Activated CD4-positive, alpha-beta memory T cell treated with anti-CD3 and anti-CD28 coated beads for 36 hours (primary cell): Measurements from ENCODE around the gene BLM. TPM values are rescaled to one million over a fixed set of nuclear protein-coding genes. Genes with fewer than 3 reads are reported as not detected.
"Not testable (repeated sequence)": the region's sequence is repeated elsewhere in the genome, so short reads cannot be mapped to it uniquely, and the experiment has no call there.

Experiments
- CTCF ChIA-PET: fragments of 350-600 bp; sonication (Branson Sonifier 250); formaldehyde crosslinking; loops from one replicate; lab custom pipeline; 2021; ENCODE audit warnings: antibody characterized with exemption, inconsistent platforms; lab: Charles Lee
- POLR2A ChIA-PET: fragments of 350-600 bp; sonication (Branson Sonifier 250); formaldehyde crosslinking; loops from one replicate; lab custom pipeline; 2021; ENCODE audit warnings: antibody characterized with exemption; lab: Charles Lee
- DNase-seq: peaks from one replicate; pipeline ENCODE4 v3.0.0-alpha.2; 2020
- H3K27ac Mint-ChIP-seq: one replicate; pipeline ENCODE4 v1.8.0; 2021; ENCODE audit warnings: mixed read lengths
- H3K27me3 Mint-ChIP-seq: one replicate; pipeline ENCODE4 v1.8.0; 2021; ENCODE audit warnings: mixed read lengths
- H3K36me3 Mint-ChIP-seq: one replicate; pipeline ENCODE4 v1.8.0; 2021; ENCODE audit warnings: mixed read lengths
- H3K4me1 Mint-ChIP-seq: one replicate; pipeline ENCODE4 v1.8.0; 2021; ENCODE audit warnings: low read depth, mixed read lengths
- H3K4me3 Mint-ChIP-seq: one replicate; pipeline ENCODE4 v1.8.0; 2021; ENCODE audit warnings: mild to moderate bottlenecking, mixed read lengths
- H3K9me3 Mint-ChIP-seq: one replicate; pipeline ENCODE4 v1.8.0; 2021; ENCODE audit warnings: mixed read lengths
- intact Hi-C: fragments of 100-400 bp; cut with micrococcal nuclease; formaldehyde crosslinking; loops from one replicate; pipeline ENCODE4 v1.15.1; 2023
- total RNA-seq, 2 experiments: library from RNA; stranded (reverse); gene quantifications; one replicate each; pipeline ENCODE4 v1.2.3, GENCODE V29; 2021

The BLM gene
- total RNA-seq, 2 experiments from 2014 or later: 65.6 to 68.7 TPM

DNA sequence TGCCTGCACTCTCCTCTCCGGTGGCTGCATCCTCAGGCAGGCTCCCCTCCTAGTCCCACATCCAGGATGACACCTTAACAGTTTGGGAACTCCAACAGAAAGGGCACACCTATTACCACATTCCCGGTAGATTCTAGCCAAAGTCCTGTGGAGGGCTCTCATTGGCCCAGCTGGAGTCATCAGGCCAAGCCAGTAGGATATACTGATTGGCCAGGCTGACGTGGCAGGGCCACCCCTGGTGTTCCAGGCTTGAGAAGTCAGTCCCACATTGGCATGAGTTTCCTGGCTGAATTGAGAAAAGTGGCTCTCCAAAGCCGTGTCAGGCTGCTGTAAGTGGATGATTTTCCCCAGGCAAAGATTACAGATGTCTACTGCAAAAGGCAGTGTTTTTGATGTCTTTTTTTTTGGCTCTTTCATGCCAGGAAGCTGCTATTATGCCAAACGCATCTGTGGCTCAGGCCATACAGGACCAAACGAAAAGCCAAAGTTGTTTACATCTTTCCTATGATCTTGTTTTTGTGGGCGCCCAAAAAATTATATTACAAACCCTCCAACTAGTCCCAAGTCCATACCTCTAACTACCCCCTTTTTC lies 6.6 kb upstream of the BLM start:
- CTCF ChIA-PET: no interaction called here
- POLR2A ChIA-PET: no interaction called here
- H3K4me1 Mint-ChIP-seq: no peaks in the 10 kb centered on the region
- no peaks in the 10 kb centered on the region for H3K27me3 Mint-ChIP-seq
- no peak for DNase-seq
- intact Hi-C loops: no loop called here
- no peak overlapping the region for H3K4me3 Mint-ChIP-seq
- H3K27ac Mint-ChIP-seq: no peak overlapping the region
- H3K9me3 Mint-ChIP-seq: no peaks in the 10 kb centered on the region
- peaks cover 3% of the 10 kb centered on the region for H3K36me3 Mint-ChIP-seq

GRCh38 chr15:90711418-90711824 lies 5.7 kb upstream of the BLM start:
- H3K36me3 Mint-ChIP-seq: peaks cover 3% of the 10 kb centered on the region
- no peaks in the 10 kb centered on the region for H3K9me3 Mint-ChIP-seq
- no peak for DNase-seq
- ChIA-PET CTCF (no interaction called here), POLR2A (no interaction called here)
- H3K27ac Mint-ChIP-seq: no peak overlapping the region
- H3K27me3 Mint-ChIP-seq: no peaks in the 10 kb centered on the region
- H3K4me1 Mint-ChIP-seq: peaks cover 8% of the 10 kb centered on the region
- intact Hi-C loops: no loop called here
- H3K4me3 Mint-ChIP-seq: no peak overlapping the region

DNA sequence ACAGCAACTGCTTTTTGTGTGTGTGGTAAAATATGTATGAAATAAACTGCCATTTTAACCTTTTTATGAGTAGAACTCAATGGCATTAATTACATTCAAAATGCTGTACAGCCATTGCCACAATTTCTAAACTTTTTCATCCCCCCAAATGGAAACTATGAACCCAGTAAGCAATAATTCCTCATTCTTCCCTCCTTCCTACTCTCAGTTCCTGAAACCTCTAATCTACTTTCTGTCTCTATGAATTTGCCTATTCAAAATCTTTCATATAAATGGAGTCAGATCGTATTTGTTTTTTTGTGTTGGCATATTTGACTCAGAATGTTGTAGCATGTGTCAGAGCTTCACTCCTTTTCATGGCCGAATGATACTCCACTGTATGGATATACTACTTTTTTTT lies 5.3 kb upstream of the BLM start:
- Mint-ChIP-seq H3K4me1 (peaks cover 10% of the 10 kb centered on the region), H3K36me3 (peaks cover 3% of the 10 kb centered on the region), H3K4me3 (no peak overlapping the region), H3K9me3 (no peaks in the 10 kb centered on the region), H3K27ac (no peak overlapping the region), H3K27me3 (no peaks in the 10 kb centered on the region)
- CTCF ChIA-PET: no interaction called here
- intact Hi-C loops: no loop called here
- DNase-seq: no peak
- POLR2A ChIA-PET: no interaction called here

DNA sequence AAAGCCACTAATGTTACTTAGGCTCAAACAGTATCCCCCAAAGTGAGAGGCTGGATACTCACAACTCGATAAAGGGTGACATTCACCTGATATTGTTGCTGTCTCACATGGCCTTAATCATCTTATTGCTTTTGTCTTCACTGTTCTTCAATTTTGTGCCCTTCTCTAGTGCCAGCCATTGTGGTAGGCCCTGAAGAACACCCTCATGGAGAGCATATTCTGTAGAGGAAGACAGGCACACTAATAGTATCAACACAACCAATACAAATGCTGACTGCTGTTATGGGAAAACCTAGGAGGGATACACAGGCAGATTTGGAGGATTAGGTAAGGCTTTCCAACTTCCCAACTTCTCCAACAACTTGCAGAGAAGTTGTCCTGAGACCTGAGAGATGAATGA lies 4.1 kb upstream of the BLM start:
- intact Hi-C loops: no loop called here
- POLR2A ChIA-PET: no interaction called here
- Mint-ChIP-seq H3K27ac (no peak overlapping the region), H3K27me3 (no peaks in the 10 kb centered on the region), H3K4me3 (no peak overlapping the region), H3K4me1 (peaks cover 11% of the 10 kb centered on the region), H3K36me3 (peaks cover 6% of the 10 kb centered on the region), H3K9me3 (no peaks in the 10 kb centered on the region)
- no peak for DNase-seq
- CTCF ChIA-PET: no interaction called here

GRCh38 chr15:90716317-90716975 lies 700 bp upstream of the BLM start:
- no peak for DNase-seq
- Mint-ChIP-seq H3K4me1 (peaks cover 24% of the 10 kb centered on the region), H3K36me3 (peaks cover 11% of the 10 kb centered on the region), H3K4me3 (peak overlapping the region; percentile 84), H3K27ac (peak overlapping the region; percentile 91), H3K9me3 (no peaks in the 10 kb centered on the region), H3K27me3 (no peaks in the 10 kb centered on the region)
- ChIA-PET POLR2A (interaction anchor here (0.6 to 2.3 kb wide), 14 partner anchors 13 to 272 kb away, joined by 3 to 10 read pairs (median 4); partner anchors contain the start of genes HDDC3 and MAN2A2), CTCF (interaction anchor here (0.6 to 2.6 kb wide), 11 partner anchors 11 to 217 kb away, joined by 3 to 26 read pairs (median 3); partner anchors contain the start of genes FES, FURIN, HDDC3 and UNC45A)
- intact Hi-C loops: loop anchor here (2.0 to 5.0 kb wide), 3 partner anchors 54 to 218 kb away; partner anchors contain the start of gene UNC45A

GRCh38 chr15:90718232-90718631 lies 1.1 kb downstream of the BLM start:
- POLR2A ChIA-PET: interaction anchor here (0.6 to 2.3 kb wide), 5 partner anchors 9 to 214 kb away, joined by 3 to 10 read pairs (median 5); partner anchors contain the start of gene HDDC3
- Mint-ChIP-seq H3K9me3 (no peaks in the 10 kb centered on the region), H3K4me1 (peaks cover 24% of the 10 kb centered on the region), H3K36me3 (peaks cover 9% of the 10 kb centered on the region), H3K27ac (no peak overlapping the region), H3K27me3 (no peaks in the 10 kb centered on the region), H3K4me3 (peak overlapping the region; percentile 84)
- no peak for DNase-seq
- intact Hi-C loops: loop anchor here (5.0 kb wide), 2 partner anchors 56 to 169 kb away; no protein-coding TSS in a partner anchor
- CTCF ChIA-PET: interaction anchor here (0.6 to 2.6 kb wide), 7 partner anchors 17 to 215 kb away, joined by 3 to 26 read pairs (median 3); partner anchors contain the start of genes FES, HDDC3 and UNC45A

DNA sequence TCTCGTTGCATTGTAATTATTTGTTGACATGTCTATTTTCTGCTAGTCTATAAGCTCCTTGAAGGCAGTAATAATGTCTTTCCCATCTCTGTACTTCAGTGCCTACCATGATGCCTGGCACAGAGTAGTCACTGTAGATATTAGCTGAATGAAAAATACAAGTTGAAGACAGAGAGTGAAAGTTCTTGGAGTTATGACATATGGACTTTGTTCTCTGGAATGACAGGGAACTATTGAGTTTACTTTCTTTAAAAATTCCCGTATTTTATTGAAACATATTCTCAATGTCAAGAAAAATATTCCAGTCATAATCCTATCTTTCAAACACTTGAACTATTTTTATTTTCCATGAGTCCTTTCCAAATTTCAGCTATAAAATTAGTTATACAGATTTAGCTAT lies 3.0 kb downstream of the BLM start:
- ChIA-PET CTCF (interaction anchor here (0.6 to 1.4 kb wide), 5 partner anchors 70 to 518 kb away, joined by 3 to 7 read pairs (median 4); partner anchors contain the start of gene UNC45A), POLR2A (interaction anchor here (0.6 kb wide), 1 partner anchor 167 kb away, joined by 3 read pairs; no protein-coding TSS in a partner anchor)
- intact Hi-C loops: no loop called here
- H3K27ac Mint-ChIP-seq: no peak overlapping the region
- H3K4me3 Mint-ChIP-seq: no peak overlapping the region
- no peak for DNase-seq
- no peaks in the 10 kb centered on the region for H3K9me3 Mint-ChIP-seq
- no peaks in the 10 kb centered on the region for H3K27me3 Mint-ChIP-seq
- H3K4me1 Mint-ChIP-seq: peaks cover 24% of the 10 kb centered on the region
- peaks cover 17% of the 10 kb centered on the region for H3K36me3 Mint-ChIP-seq

- no peaks in the 10 kb centered on the region for H3K4me1 Mint-ChIP-seq
- ChIA-PET CTCF (no interaction called here), POLR2A (interaction anchor here (0.6 to 1.0 kb wide), 2 partner anchors 12 to 111 kb away, joined by 3 to 7 read pairs; partner anchors contain the start of gene BLM)
- peaks cover 4% of the 10 kb centered on the region for H3K9me3 Mint-ChIP-seq
- intact Hi-C loops: no loop called here
- no peak for DNase-seq
- peaks cover 38% of the 10 kb centered on the region for H3K36me3 Mint-ChIP-seq
- H3K4me3 Mint-ChIP-seq: no peak overlapping the region
- no peaks in the 10 kb centered on the region for H3K27me3 Mint-ChIP-seq
- no peak overlapping the region for H3K27ac Mint-ChIP-seq
These were observed 12.1 kb downstream of the BLM start for GRCh38 chr15:90729261-90729660.

- H3K4me1 Mint-ChIP-seq: no peaks in the 10 kb centered on the region
- DNase-seq: no peak
- CTCF ChIA-PET: no interaction called here
- POLR2A ChIA-PET: interaction anchor here (1.0 kb wide), 1 partner anchor 13 kb away, joined by 3 read pairs; the partner anchor contains the start of gene BLM
- intact Hi-C loops: no loop called here
- H3K27ac Mint-ChIP-seq: no peak overlapping the region
- peaks cover 4% of the 10 kb centered on the region for H3K9me3 Mint-ChIP-seq
- no peak overlapping the region for H3K4me3 Mint-ChIP-seq
- no peaks in the 10 kb centered on the region for H3K27me3 Mint-ChIP-seq
- peaks cover 37% of the 10 kb centered on the region for H3K36me3 Mint-ChIP-seq
These were observed 13.1 kb downstream of the BLM start for GRCh38 chr15:90730290-90730689.

DNA sequence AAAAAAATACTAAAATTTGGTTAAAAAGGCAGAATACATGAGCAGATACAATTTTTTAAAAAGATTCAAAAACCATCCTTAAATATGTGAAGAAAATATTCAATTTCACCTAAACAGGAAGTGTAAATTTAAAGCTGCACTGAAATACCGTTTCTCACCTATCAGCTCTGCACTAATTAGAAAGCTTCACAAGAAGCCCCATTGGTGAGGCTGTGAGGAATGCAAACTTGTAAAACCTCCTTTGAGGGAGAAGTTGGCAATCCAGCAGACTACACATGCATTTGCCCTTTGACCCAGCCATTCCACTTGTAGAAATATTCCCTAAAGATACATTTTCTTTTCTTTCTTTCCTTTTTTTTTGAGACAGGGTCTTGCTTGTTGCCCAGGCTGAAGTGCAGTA lies 18.8 kb downstream of the BLM start:
- H3K9me3 Mint-ChIP-seq: peaks cover 14% of the 10 kb centered on the region
- H3K4me1 Mint-ChIP-seq: peaks cover 16% of the 10 kb centered on the region
- no peaks in the 10 kb centered on the region for H3K27me3 Mint-ChIP-seq
- peaks cover 35% of the 10 kb centered on the region for H3K36me3 Mint-ChIP-seq
- ChIA-PET CTCF (no interaction called here), POLR2A (no interaction called here)
- DNase-seq: no peak
- H3K27ac Mint-ChIP-seq: no peak overlapping the region
- intact Hi-C loops: loop anchor here (5.0 kb wide), 1 partner anchor 36 kb away; no protein-coding TSS in a partner anchor
- H3K4me3 Mint-ChIP-seq: no peak overlapping the region

- CTCF ChIA-PET: interaction anchor here (0.7 to 1.6 kb wide), 3 partner anchors 93 to 162 kb away, joined by 3 read pairs; no protein-coding TSS in a partner anchor
- intact Hi-C loops, H3K4me3 Mint-ChIP-seq, H3K27me3 Mint-ChIP-seq, H3K27ac Mint-ChIP-seq: not testable (repeated sequence)
- Mint-ChIP-seq H3K9me3 (peaks cover 15% of the 10 kb centered on the region), H3K36me3 (peaks cover 26% of the 10 kb centered on the region), H3K4me1 (peaks cover 30% of the 10 kb centered on the region)
- POLR2A ChIA-PET: interaction anchor here (1.0 kb wide), 1 partner anchor 23 kb away, joined by 3 read pairs; no protein-coding TSS in a partner anchor
- peak; percentile 44 for DNase-seq
These were observed 23.4 kb downstream of the BLM start for GRCh38 chr15:90740545-90740944.

- Mint-ChIP-seq H3K36me3 (peaks cover 29% of the 10 kb centered on the region), H3K27ac (no peak overlapping the region), H3K4me3 (no peak overlapping the region), H3K9me3 (peaks cover 15% of the 10 kb centered on the region), H3K27me3 (no peaks in the 10 kb centered on the region), H3K4me1 (peaks cover 30% of the 10 kb centered on the region)
- ChIA-PET CTCF (no interaction called here), POLR2A (no interaction called here)
- intact Hi-C loops: no loop called here
- no peak for DNase-seq
These were observed 24.9 kb downstream of the BLM start for GRCh38 chr15:90742087-90742486.
